ENCODE data around the gene YTHDC1. TPM values are rescaled to one million over a fixed set of nuclear protein-coding genes. Genes with fewer than 3 reads are reported as not detected.
A peak's percentile ranks its signal among the peaks of the same experiment; 100 is the strongest.

YTHDC1 gene
- polyA plus RNA-seq, 4 donors = 30.2 to 123 (median 34.2) TPM

GRCh38 chr4:68337004-68337403, 12.9 kb downstream of the YTHDC1 start:
- WGBS, 3 donors = 41 to 65% (median 63%) methylated on average over 1 of the region's 1 CpG
- H3K4me1 ChIP-seq (ENCODE audit: control insufficient read depth in 3 of 3, insufficient read depth in 2 of 3, low read depth in 1 of 3, low read length in 2 of 3) = peaks cover under 1 to 7% (median 3%) of the 10 kb centered on the region in 3 donors
- DNase-seq = no peak
- no peak overlapping the region for H3K4me3 ChIP-seq (ENCODE audit: low read depth in 1 of 3, low read length in 3 of 3)
- no peak for FAIRE-seq
- H3K27me3 ChIP-seq (ENCODE audit: control insufficient read depth in 3 of 3, insufficient read depth in 3 of 3, low read length in 3 of 3) = no peaks in the 10 kb centered on the region
- H3K9me3 ChIP-seq (ENCODE audit: control insufficient read depth in 2 of 2, insufficient read depth in 1 of 2, low read depth in 1 of 2, low read length in 1 of 2) = no peaks in the 10 kb centered on the region
- H3K27ac ChIP-seq (ENCODE audit: low read depth in 1 of 3, low read length in 2 of 3) = no peak overlapping the region
- peaks cover 0 to 14% (median 12%) of the 10 kb centered on the region in 3 donors for H3K36me3 ChIP-seq (ENCODE audit: control insufficient read depth in 3 of 3, insufficient read depth in 2 of 3, low read depth in 1 of 3, low read length in 3 of 3)

DNA sequence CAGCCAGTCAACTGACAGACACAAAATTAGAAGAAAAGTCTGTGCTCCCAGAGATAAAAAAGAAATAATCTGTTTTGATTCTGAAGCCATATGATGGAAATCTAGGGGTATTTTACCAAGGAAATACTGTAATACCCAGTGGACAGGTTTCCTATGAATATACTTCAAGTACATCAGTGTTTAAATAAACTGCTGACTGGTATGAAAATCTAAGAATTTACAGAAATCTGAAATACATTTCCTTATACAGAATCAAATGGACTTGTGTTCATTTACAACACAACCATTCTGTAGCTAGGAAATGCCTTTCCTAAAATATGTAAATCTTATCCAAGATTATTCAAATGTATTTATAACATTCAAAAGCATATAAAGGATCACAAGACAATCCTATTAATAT, 13.4 kb downstream of the YTHDC1 start:
- Histone ChIP-seq H3K4me1 (ENCODE audit: control insufficient read depth in 3 of 3, insufficient read depth in 2 of 3, low read depth in 1 of 3, low read length in 2 of 3) (peaks cover 0 to 7% (median 0%) of the 10 kb centered on the region in 3 donors), H3K36me3 (ENCODE audit: control insufficient read depth in 3 of 3, insufficient read depth in 2 of 3, low read depth in 1 of 3, low read length in 3 of 3) (peaks cover 0 to 15% (median 12%) of the 10 kb centered on the region in 3 donors), H3K9me3 (ENCODE audit: control insufficient read depth in 2 of 2, insufficient read depth in 1 of 2, low read depth in 1 of 2, low read length in 1 of 2) (no peaks in the 10 kb centered on the region), H3K27me3 (ENCODE audit: control insufficient read depth in 3 of 3, insufficient read depth in 3 of 3, low read length in 3 of 3) (no peaks in the 10 kb centered on the region), H3K27ac (ENCODE audit: low read depth in 1 of 3, low read length in 2 of 3) (no peak overlapping the region), H3K4me3 (ENCODE audit: low read depth in 1 of 3, low read length in 3 of 3) (no peak overlapping the region)
- FAIRE-seq (no peak), DNase-seq (no peak)

DNA sequence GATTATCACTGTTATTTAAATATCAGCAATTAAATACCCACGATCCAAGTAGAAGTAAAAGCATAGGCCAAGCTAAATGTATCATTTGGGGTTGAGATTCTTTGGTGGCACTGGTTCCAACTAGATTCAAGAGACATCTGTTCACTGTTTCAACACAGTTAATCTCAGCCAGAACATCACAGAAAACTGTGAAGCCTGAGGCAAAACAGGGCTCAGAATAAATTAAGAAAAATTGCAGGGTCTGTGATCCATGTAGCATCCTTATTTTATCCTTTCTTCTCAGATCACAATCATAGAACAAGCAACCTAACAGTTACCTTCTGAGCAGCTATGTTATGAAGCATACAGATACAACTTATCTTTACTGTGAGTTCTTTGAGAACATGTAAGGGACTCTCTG, 23.7 kb downstream of the YTHDC1 start:
- Histone ChIP-seq H3K4me1 (ENCODE audit: control insufficient read depth in 3 of 3, insufficient read depth in 2 of 3, low read depth in 1 of 3, low read length in 2 of 3) (no peaks in the 10 kb centered on the region), H3K36me3 (ENCODE audit: control insufficient read depth in 3 of 3, insufficient read depth in 2 of 3, low read depth in 1 of 3, low read length in 3 of 3) (peaks cover 5 to 22% (median 18%) of the 10 kb centered on the region in 3 donors), H3K4me3 (ENCODE audit: low read depth in 1 of 3, low read length in 3 of 3) (no peak overlapping the region), H3K27ac (ENCODE audit: low read depth in 1 of 3, low read length in 2 of 3) (no peak overlapping the region), H3K9me3 (ENCODE audit: control insufficient read depth in 2 of 2, insufficient read depth in 1 of 2, low read depth in 1 of 2, low read length in 1 of 2) (no peaks in the 10 kb centered on the region), H3K27me3 (ENCODE audit: control insufficient read depth in 3 of 3, insufficient read depth in 3 of 3, low read length in 3 of 3) (no peaks in the 10 kb centered on the region)
- 69 to 79% (median 76%) methylated on average over 1 of the region's 1 CpG for WGBS, 3 donors
- FAIRE-seq (no peak), DNase-seq (no peak)

GRCh38 chr4:68324519-68325262, 25.2 kb downstream of the YTHDC1 start:
- WGBS, 3 donors = 67 to 77% (median 74%) methylated on average over 4 of the region's 4 CpGs
- DNase-seq (no peak), FAIRE-seq (peak; percentile 39)
- Histone ChIP-seq H3K27me3 (ENCODE audit: control insufficient read depth in 3 of 3, insufficient read depth in 3 of 3, low read length in 3 of 3) (no peaks in the 10 kb centered on the region), H3K9me3 (ENCODE audit: control insufficient read depth in 2 of 2, insufficient read depth in 1 of 2, low read depth in 1 of 2, low read length in 1 of 2) (no peaks in the 10 kb centered on the region), H3K36me3 (ENCODE audit: control insufficient read depth in 3 of 3, insufficient read depth in 2 of 3, low read depth in 1 of 3, low read length in 3 of 3) (peaks cover 3 to 19% (median 18%) of the 10 kb centered on the region in 3 donors), H3K4me3 (ENCODE audit: low read depth in 1 of 3, low read length in 3 of 3) (no peak overlapping the region), H3K27ac (ENCODE audit: low read depth in 1 of 3, low read length in 2 of 3) (no peak overlapping the region), H3K4me1 (ENCODE audit: control insufficient read depth in 3 of 3, insufficient read depth in 2 of 3, low read depth in 1 of 3, low read length in 2 of 3) (no peaks in the 10 kb centered on the region)

DNA sequence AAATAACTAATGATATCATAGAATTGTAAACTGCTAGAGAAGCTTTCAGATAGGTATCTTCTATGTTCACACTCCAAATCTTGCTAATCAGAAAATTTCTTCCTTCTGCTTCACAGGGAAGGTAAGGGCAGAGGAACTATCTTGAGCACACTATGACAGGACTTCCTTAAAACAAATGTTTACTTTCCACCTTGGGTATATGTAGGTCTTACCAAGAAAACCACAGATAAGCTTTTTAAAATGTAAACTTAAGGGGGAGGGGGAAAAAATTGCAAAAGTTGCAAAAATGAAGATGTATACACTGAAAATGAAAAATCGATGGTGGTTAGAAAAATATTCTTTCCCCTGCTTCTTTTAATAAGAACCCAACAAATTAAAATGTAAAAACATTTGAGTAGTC, 30.9 kb downstream of the YTHDC1 start:
- DNase-seq (no peak), FAIRE-seq (no peak)
- H3K27ac ChIP-seq (ENCODE audit: low read depth in 1 of 3, low read length in 2 of 3) = no peak overlapping the region
- peaks cover 11 to 23% (median 19%) of the 10 kb centered on the region in 3 donors for H3K36me3 ChIP-seq (ENCODE audit: control insufficient read depth in 3 of 3, insufficient read depth in 2 of 3, low read depth in 1 of 3, low read length in 3 of 3)
- H3K9me3 ChIP-seq (ENCODE audit: control insufficient read depth in 2 of 2, insufficient read depth in 1 of 2, low read depth in 1 of 2, low read length in 1 of 2) = no peaks in the 10 kb centered on the region
- 79 to 88% (median 83%) methylated on average over 1 of the region's 1 CpG for WGBS, 3 donors
- H3K4me3 ChIP-seq (ENCODE audit: low read depth in 1 of 3, low read length in 3 of 3) = no peak overlapping the region
- H3K27me3 ChIP-seq (ENCODE audit: control insufficient read depth in 3 of 3, insufficient read depth in 3 of 3, low read length in 3 of 3) = no peaks in the 10 kb centered on the region
- H3K4me1 ChIP-seq (ENCODE audit: control insufficient read depth in 3 of 3, insufficient read depth in 2 of 3, low read depth in 1 of 3, low read length in 2 of 3) = no peaks in the 10 kb centered on the region

DNA sequence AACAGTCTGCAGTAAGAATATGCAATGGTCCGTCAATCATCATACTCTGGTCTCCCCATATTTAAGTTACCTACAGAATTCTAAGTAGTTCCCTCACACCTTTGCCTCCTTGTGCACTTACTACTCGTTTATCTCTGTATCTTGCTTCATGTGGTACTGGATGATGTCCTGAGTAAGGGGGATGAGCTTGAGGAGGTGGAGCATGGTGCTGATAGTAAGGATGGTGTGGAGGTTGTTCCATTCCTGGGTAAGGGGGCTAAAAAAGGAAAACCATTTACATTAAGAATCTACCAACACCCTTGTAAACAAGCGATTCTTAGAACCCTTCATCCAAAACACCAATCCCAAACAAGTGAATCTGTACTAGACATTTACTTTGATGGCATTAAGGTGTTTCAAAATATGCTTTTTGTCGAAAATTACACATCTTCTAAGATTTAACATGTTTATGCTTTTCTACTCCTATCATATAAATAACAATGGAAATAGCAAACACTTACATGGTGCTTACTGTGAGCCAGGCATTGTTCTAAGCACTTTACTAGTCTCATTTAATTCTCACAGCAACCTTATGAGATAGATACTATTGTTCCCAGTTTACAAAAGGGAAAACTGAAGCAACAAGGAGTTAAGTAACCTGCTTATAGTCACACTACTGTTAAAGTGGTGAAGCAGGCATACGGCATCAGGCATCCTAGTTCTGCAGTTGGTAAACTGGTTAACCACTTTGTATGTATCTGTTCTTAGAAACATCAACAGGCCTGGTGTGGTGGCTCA, 33.5 kb downstream of the YTHDC1 start:
- Histone ChIP-seq H3K4me1 (ENCODE audit: control insufficient read depth in 3 of 3, insufficient read depth in 2 of 3, low read depth in 1 of 3, low read length in 2 of 3) (no peaks in the 10 kb centered on the region), H3K27ac (ENCODE audit: low read depth in 1 of 3, low read length in 2 of 3) (no peak overlapping the region), H3K27me3 (ENCODE audit: control insufficient read depth in 3 of 3, insufficient read depth in 3 of 3, low read length in 3 of 3) (no peaks in the 10 kb centered on the region), H3K36me3 (ENCODE audit: control insufficient read depth in 3 of 3, insufficient read depth in 2 of 3, low read depth in 1 of 3, low read length in 3 of 3) (peaks cover 10 to 19% (median 15%) of the 10 kb centered on the region in 3 donors), H3K9me3 (ENCODE audit: control insufficient read depth in 2 of 2, insufficient read depth in 1 of 2, low read depth in 1 of 2, low read length in 1 of 2) (no peaks in the 10 kb centered on the region), H3K4me3 (ENCODE audit: low read depth in 1 of 3, low read length in 3 of 3) (no peak overlapping the region)
- DNase-seq (no peak), FAIRE-seq (no peak)
- WGBS, 3 donors = 86 to 89% (median 89%) methylated on average over 5 of the region's 5 CpGs

DNA sequence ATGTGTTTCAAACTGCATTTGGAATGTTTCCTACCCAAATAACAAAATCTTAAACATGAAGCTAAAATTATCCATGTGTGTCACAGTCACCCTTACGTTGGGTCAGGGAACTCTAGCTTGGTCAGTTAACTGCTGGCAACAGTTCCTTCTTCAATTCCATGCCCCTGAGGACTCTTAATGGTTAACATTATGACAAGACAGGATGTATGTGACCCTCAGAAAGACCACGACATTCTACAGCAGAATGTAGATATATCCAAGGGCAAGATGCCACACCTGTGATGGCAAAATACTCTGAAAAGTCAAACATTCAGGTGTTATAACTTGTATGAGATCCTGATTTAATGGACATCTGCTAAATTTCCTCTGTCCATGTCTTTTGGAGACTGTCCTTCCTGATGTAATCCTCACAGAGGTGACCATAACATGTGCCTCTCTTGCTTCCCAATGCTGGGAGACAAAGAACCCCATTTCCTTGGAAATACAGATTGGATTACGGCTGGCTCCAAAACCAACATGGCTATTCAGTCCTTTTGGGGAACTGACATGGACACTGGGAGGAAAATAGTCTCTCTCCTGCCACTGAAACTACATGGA, 39.1 kb downstream of the YTHDC1 start:
- Histone ChIP-seq H3K36me3 (ENCODE audit: control insufficient read depth in 3 of 3, insufficient read depth in 2 of 3, low read depth in 1 of 3, low read length in 3 of 3) (peaks cover 3 to 12% (median 6%) of the 10 kb centered on the region in 3 donors), H3K9me3 (ENCODE audit: control insufficient read depth in 2 of 2, insufficient read depth in 1 of 2, low read depth in 1 of 2, low read length in 1 of 2) (no peaks in the 10 kb centered on the region), H3K4me3 (ENCODE audit: low read depth in 1 of 3, low read length in 3 of 3) (no peak overlapping the region), H3K27ac (ENCODE audit: low read depth in 1 of 3, low read length in 2 of 3) (no peak overlapping the region), H3K27me3 (ENCODE audit: control insufficient read depth in 3 of 3, insufficient read depth in 3 of 3, low read length in 3 of 3) (no peaks in the 10 kb centered on the region), H3K4me1 (ENCODE audit: control insufficient read depth in 3 of 3, insufficient read depth in 2 of 3, low read depth in 1 of 3, low read length in 2 of 3) (no peaks in the 10 kb centered on the region)
- no peak for FAIRE-seq
- 77 to 91% (median 88%) methylated on average over 3 of the region's 3 CpGs for WGBS, 3 donors
- DNase-seq = no peak

GRCh38 chr4:68304731-68305130, 45.2 kb downstream of the YTHDC1 start:
- Histone ChIP-seq H3K27me3 (ENCODE audit: control insufficient read depth in 3 of 3, insufficient read depth in 3 of 3, low read length in 3 of 3) (no peaks in the 10 kb centered on the region), H3K9me3 (ENCODE audit: control insufficient read depth in 2 of 2, insufficient read depth in 1 of 2, low read depth in 1 of 2, low read length in 1 of 2) (no peaks in the 10 kb centered on the region), H3K4me3 (ENCODE audit: low read depth in 1 of 3, low read length in 3 of 3) (no peak overlapping the region), H3K36me3 (ENCODE audit: control insufficient read depth in 3 of 3, insufficient read depth in 2 of 3, low read depth in 1 of 3, low read length in 3 of 3) (no peaks in the 10 kb centered on the region), H3K27ac (ENCODE audit: low read depth in 1 of 3, low read length in 2 of 3) (no peak overlapping the region), H3K4me1 (ENCODE audit: control insufficient read depth in 3 of 3, insufficient read depth in 2 of 3, low read depth in 1 of 3, low read length in 2 of 3) (no peaks in the 10 kb centered on the region)
- WGBS, 3 donors = 92 to 95% (median 92%) methylated on average over 9 of the region's 9 CpGs
- DNase-seq = no peak
- FAIRE-seq = no peak

Data from small intestine (tissue), 7 donors.